DND-41 (cell line): ENCODE results near the gene ACVRL1.

Experiments
- CTCF ChIP-seq: IDR thresholded peaks from 2 replicates; pipeline ENCODE4 v1.5.1; 2012; ENCODE audit warnings: borderline replicate concordance, low read length, moderate library complexity, mild to moderate bottlenecking; ENCODE audit not compliant: poor library complexity, severe bottlenecking; ENCODE audit errors: extremely low read depth
- EZH2 ChIP-seq: IDR thresholded peaks from 3 replicates; pipeline ENCODE4 v1.6.1; 2012; ENCODE audit warnings: borderline replicate concordance, low read depth, mild to moderate bottlenecking, moderate library complexity, low read length, inconsistent platforms; ENCODE audit not compliant: severe bottlenecking

DNA sequence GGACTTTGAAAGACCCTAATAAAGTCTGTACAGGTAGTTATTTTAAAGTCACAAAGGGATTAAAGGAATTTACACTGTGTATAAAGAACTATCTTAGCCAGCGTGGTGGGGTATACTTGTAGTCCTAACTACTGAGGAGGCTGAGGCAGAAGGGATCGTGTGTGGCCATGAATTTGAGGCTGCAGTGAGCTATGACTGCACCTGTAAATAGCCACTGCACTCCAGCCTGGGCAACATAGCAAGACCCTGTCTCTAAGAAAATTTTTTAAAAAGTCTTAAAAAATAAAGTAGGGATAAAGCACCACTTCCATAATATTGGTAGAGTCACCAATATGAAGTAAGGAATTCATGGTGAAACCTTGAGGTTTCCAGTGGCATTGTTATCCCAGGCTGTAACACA lies 62.3 kb downstream of the ACVRL1 start:
- TF ChIP-seq CTCF (no peak), EZH2 (no peak)
